Cortex of kidney (tissue), 1 donor: ENCODE measurements around the gene TMEM59L.

ENCODE experiments used
- DNase-seq: peaks from one replicate; lab custom pipeline; 2025; lab: John Stamatoyannopoulos, UW

TMEM59L gene

DNA sequence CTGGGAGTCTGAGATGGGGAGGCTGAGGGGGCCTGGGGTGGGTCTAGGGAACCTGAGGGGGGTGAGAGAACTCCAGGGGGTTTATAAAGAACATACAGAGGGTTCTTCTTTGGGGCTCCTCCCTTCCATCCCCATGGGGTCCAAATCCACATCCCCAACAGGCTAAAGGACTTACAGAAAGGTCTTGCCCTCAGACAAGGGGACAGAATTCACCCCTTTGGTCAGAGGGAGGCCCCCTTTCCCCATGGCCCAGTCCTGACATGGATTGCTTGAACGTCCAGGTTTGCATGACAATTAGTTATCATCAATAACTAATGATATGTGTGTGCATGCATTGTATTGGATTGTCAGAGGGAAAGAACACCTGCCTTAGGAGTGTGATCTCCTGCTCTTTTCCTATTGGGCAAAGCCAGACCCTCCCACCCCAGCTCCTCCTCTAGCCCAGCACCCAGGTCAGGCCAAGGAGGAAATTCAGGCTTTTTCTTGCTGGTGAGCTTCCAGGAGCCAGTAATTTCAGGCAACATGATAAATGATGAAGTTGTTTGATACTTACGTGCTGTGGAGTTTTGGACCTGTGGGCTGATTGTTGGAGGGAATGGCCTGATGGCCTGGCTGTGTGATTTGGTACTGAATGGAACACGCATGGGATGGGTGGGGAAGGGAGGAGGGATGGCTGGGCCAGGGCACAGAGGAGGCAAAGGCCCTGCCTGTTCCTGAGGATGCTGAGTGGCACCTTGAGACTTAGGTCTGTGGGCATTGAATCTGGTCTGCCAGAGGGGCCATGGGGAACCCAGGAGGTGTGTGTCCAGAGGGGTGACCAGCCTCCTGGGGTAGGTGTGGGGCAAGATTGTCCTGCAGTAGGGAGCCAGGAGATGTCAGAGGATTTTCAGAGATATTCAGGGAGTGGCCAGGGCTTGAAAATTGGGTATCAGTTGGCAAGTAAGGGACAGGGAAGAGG, 25.3 kb downstream of the TMEM59L start:
- no peak for DNase-seq

DNA sequence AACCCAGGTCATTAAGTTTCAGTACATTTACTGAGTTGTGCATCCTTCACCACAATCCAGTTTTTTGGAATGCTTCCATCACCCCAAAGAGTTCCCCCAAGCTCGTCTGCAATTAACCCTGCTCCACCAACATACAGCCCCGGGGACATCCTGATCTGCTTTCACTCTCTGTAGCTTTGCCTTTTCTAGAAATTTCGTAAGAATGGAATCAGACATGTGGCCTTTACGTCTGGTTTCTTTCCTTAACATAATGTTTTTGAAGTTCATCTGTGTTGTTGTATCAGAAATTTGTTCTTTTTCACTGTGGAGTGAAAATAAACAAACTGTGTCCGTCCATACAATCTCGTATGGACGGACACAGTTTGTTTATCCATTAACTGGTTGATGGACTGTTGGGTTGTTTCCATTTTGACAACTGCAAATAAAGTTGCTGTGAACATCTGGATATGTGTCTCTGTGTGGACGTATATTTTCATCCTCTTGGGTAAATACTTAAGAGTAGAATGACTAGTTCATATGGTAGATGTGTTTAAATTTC, 27.1 kb downstream of the TMEM59L start:
- no peak for DNase-seq

DNA sequence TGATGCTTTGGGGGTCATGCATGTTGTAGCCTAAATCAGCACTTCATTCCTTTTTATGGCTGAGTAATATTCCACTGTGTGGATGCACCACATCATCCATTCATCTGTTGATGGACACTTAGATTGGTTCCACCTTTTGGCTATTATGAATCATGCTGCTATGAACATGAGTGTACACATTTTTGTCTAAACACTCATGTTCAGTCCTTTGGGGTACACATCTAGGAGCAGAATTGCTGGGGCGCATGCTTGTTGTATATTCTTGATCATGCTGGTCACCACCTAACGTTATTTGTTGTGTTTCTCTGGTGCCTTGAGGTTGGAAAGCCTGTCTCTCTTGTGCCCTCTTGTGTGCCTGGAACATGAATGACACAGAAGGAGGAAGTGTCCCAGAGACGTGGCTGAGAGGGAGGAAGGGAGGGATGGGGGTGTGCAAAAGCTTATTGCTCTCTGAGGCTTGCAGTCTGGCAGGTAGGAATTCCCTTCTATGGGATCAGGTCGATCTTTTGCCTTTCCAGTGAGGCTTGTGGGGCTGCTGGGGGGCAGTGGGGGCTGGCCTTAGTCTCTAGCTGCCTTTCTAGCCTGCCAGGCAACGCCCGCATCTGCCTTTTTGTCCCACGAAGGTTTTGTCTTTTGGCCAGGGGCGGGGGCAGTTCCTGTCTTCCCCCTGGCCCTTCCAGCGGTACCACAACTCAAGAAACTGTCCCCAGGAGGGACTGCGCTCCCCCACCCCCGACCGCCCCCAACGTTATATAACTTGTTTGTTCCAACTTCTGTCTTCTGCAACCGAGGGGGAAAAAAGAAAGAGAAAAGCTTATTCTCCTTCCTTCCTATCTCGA, 31.7 kb downstream of the TMEM59L start:
- DNase-seq, result no peak

DNA sequence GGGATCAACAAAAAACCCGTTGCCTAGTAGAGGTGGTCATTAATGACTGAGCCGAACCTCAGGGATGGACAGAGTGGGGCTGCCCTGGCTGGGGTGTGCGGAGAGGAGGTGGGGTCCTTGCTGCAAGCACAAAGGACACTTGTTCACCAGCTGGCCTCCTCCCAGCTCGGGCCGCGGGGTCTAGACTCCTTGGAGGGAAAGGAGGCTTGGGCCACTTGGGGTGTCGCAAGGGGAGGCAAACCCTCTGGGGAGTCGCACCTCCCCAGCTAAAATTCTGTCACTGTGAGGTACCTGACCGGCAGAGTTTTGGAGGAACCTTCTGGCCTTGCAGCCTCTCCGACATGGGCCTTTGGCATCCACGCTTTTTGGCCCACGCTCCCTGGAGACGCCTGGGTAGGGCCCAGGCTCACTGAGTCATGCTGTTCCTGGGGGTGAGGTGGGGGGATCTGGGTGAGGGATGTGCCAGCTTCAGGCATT, 32.4 kb downstream of the TMEM59L start:
- DNase-seq, result no peak

DNA sequence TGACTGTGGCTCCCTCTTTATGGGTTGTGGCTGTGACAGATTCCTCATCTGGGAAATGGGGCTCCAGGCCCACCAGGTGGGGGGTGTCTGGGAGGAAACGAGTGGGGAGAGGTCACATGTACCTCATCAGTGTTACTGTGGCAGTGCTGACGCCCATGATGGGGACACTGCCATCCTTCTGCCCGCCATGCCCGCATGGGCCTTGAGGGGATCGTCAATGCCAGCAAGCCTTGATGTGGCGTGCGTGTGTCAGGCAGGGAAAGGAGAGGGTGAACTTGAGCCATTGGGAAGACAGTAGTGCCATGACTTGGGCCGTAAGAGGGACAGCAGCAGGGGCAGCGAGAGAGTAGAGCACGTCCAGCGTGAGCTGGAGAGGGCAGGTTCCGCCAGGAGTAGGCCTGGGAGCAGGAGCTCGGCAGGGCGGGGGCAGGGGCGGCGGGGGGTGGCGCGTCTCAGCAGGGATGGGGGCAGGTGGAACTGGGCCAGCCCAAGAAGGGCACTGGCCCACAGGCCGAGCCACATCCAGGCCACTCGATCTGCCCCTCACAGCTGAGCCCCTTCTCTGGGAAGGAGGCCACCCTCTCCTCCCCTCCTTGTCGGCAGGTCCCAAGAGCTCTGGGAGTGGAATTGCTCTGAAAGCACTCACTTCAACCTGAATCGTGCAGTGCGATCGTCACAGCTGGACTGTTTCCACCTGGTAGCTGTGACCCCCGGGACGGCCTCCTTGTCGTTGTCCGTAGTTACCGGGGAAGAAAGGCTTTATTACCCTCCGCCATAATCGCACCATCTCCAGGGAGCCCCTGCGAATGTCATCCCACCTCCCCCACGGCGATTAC, 34.1 kb downstream of the TMEM59L start:
- DNase-seq, result no peak

DNA sequence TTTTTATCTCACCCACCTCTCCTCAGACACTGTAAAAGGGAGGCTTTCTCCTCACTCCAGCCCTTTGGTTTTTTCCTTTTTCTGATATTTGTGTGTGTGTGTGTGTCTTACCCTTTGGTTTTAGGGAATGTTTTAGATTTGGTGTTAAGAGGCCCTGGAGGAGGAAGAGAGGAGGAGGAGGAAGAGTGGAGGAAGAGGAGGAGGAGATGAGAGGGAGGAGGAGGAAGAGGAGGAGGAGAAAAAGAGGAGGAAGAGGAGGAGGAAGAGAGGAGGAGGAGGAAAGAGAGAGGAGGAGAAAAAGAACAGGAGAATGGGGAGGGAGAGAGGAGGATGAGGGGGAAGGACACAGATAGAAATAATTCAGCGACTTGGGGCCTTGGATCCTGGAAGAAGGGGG, 34.7 kb downstream of the TMEM59L start:
- DNase-seq, result no peak

DNA sequence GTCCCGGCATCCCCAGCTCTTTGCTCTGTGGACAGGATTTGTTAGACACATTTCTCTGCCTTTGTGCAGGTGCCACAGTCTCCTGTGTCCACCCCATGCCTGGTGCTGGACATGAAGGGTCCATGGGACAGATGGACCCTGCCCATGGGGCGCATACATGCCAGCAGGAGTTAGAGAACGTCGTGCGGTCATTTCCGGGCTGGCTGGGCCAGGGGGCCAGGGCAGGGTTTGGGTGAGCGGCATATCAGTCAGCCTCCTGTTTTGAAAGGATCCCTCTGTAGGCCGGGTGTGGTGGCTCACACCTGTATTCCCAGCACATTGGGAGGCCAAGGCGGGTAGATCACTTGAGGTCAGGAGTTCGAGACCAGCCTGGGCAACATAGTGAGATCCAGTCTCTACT, 35.1 kb downstream of the TMEM59L start:
- DNase-seq, result no peak

DNA sequence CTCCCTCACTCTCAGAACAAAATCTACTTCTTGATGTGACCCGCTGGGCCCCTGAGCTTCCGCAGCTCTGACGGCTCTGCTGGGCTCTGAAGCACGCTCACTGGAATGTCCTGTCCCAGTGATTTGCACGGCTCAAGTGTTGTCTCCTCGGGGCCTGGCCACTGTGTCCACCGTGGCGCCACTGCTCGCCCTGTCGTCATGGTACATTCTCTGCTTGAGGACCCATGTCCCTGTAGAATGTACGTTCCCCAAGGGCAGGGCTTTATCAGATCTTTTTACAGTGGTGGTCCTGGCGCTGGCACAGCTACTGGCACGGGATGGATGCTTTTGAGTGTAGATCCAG, 36.3 kb downstream of the TMEM59L start:
- no peak for DNase-seq

DNA sequence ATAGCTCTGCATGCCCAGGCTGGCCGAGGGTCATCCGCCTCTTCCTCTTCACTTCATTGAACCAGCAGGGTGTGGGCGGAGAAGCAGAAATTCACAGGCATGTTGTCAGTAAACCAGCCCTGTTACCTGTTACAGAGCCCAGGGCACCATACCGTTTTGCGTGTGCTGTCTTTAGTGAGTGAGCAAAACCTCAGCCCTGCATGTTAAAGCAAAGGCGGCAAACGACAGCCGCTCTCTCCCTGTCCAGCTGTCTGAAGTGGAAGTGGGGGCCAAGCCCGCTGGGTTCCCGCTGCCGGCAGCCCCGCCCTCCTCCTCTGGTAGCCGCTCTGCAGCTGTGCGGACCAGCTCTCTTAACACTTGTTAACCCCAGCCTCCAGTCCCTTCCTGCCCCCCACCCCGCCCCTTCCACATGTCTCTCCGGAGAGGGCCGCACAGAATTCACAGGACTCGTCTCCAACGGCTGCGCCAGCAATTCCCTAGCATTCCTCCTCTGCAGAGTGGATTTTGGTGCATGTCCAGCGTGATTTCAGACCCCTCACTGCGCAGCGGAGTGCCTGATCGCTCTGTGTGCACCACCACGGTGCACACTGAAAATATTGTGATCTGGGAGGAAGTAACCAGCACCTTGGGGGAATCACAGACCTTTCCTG, 36.8 kb downstream of the TMEM59L start:
- DNase-seq, result no peak

DNA sequence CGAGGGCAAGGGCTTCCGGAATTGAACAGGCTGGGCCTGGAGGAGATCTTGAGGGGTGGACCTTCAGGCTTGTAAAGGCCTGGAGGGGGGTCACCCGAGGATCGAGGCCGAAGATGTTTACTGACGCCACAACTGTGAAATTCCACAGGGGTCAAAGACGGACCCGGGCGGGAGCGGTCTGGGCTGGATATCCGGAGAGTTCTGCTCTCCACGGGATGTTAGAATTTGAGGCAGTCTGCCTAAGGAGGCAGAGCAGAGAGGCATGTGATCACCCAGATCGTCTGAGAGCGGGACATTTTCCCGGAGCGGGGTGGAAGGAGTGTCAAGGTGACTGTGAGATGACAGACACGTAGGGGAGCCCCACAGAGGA, 37.3 kb downstream of the TMEM59L start:
- DNase-seq, result no peak

DNA sequence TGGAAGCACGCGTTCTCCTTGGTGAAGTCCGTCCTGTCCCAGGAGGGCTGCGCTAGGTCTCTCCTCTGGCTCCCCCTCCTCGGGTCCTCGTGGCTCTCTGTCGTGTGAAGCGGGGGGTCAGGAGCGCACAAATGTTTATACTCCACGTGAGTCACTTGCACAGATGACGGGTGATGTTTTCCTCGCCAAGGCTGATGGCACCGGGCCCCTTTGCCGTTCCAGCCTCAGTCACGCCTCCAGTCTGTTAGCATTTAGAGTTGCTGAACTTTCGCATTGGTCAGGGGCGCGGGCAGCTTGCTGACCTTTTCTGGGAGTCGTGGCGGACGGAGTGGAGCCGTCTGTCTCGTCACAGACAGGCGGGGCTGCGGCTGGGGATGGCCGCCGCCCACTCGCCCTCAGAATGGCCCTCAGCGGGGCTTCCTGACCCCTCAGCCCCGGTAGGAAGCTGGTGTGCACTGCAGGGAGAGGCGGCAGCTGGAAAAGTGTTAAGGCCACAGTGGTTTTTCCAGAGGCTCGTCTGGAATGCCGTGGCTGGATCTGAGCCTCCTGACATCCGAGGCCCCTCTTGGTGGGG, 37.9 kb downstream of the TMEM59L start:
- DNase-seq, result no peak

DNA sequence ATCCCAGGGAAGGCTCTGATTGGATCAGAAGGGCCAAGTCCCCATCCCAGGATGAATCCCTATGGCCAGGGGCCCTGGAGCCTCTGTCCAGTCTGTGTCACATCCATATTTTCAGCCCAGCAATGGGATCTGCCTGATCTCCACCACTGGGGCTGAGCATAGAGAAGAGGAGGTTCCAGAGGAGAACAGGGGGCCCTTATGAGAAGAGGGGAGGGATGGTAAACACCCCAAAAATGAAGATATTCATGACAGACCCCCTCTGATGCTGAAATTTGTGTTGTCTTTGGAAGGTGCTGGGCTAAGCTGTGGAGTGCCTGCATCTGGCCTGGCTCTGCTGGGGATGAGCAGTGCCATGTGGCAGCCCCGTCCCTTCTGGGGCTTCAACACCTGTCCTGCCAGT, 38.6 kb downstream of the TMEM59L start:
- DNase-seq, result no peak

DNA sequence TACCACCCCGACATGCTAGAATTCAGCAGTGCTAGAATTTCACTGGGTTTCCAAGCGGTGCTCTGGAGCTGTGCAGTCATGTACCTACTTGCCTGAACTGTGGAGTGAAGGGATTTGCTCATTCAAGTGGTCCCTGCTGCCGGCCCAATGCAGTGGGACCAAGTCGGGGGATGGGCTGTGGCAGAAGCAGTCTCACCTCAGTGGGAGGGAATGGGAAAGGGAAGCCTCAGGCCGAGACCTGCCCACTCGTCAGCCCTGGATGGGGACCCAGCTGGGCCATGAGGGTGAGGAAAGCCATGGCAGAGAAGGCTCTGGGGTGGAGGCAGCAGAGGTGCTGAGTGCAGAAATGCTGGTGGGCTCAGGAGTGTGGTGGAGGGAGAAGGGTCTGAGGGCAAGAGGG, 39.1 kb downstream of the TMEM59L start:
- DNase-seq, result no peak

DNA sequence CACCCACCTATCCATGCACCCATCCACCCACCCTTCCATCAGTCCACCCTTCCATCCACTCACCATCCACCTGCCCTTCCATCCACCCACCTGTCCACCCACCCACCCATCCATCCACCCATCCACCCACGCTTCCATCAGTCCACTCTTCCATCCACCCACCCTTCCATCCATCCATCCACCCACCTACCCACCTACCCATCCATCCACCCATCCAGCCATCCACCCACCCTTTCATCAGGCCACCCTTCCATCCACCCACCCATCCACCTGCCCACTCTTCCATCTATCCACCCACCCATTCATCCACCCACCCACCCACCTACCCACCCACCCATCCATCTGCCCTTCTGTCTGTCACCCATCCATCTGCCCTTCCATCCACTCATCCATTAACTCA, 41.2 kb downstream of the TMEM59L start:
- no peak for DNase-seq

DNA sequence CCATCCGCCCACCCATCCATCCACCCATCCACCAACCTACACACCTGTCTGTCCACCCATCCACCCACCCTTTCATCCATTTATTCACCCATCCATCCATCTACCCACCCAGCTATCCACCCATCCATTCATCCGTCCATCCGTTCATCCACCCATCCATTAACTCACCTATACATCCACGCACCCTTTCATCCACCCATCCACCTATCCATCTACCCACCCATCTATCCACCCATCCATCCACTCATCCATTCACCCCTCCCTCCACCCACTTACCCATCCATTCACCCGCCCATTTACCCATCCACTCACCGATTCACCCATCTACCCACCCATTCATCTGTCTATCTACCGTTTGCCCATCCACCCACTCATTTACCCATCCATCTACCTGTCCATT, 41.8 kb downstream of the TMEM59L start:
- no peak for DNase-seq

DNA sequence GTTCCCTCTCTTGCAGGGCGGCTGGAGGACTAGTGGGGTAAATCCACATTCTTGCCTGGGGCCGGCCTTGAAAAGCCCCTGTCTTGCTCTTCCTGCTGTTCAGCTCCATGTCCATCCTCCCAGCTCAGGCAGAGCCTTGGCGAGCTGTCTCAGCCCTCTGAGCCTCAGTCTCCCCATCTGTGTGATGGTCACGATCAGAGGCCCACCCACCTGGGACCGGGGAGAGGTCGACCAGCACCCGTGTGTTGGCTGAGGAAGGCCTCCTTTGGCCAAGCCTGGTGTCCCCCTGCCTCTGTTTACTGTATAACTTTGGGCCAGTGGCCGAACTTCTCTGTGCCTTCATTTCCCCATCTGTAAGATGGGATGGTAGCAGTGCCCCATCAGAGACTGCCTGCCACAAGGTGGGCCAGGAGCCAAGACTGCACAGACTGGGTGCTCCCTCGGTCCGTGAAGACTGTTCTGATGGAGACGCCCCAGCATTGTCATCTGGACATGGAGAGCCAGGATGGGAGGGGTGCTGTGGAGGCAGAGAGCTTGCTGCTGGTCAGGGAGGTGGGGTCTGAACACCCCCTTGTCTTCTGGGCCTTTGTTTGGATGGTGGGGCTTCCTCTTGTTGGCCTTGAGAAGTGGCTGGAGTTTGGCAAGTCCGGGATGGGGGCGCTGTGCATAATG, 42.6 kb downstream of the TMEM59L start:
- DNase-seq, result no peak

DNA sequence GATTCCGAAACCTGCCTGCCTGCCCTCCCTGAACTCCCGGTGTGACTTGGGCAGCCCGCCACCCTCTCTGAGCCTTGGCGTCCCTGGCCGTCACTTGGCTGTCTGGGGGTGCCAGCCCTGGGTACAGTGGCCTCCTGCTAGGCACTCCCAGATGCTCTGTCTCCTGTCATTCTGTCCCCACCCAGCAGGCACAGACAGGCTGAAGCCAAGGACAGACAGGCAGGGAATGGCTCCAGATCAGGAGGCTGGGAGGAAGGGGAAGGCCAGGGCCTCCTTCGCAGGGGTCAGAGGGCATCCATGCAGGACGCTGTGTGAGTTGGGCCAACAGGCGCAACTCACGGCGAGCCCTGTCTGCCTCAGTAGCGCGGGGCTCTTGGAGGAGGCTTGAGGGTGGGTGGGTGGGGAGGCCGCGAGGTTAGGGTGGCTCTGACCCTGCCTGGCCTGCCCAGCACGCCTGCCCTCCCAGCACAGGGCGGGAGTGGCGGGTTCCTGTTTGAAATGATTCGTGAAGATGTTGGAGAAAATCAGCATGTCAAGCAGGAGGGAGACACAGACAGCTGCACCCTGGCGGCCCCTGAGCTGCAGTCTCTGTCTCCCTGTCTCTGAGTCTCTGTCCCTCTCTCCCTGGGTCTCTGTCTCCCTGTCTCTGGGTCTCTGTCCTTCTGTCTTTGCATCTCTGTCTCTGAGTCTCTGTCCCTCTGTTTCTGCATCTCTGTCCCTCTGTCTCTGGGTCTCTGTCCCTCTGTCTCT, 43.8 kb downstream of the TMEM59L start:
- no peak for DNase-seq

DNA sequence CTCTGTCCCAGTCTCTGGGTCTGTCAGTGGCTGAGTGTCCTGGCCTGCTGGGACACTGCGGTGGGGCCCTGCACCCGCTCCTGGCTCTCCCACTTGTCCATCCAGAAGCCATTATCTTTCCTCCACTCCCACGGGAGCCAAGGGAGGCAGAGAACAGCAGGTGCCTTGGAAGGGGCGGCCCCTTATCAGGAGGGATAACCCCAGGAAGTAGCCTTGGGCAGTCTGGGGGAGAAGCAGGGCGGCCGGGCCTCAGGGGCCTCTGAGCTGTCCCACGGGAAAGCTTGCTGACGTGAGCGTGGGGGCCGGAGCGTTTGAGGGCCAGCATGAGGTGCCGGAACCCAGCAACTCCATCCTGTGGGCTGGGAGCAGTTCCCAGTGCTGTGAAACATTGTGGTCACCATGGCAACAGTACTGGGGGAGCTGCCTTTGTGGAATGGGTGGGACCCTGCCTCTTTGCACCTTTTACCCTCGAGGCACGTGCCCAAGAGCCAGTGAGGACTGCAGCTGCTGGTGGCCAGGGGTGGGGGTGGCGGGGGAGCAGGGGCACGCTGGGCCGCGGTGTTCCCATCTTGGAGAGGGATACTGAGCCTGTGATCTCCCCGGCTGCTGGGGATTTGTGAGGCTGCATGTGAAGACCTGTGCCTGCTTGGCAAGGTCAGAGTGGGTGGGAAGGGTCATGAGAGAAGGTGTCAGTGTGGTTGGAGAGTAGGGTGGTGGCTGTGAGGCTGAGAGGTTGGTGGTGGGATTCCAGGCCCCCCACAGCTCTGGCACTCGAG, 45.1 kb downstream of the TMEM59L start:
- DNase-seq, result no peak

DNA sequence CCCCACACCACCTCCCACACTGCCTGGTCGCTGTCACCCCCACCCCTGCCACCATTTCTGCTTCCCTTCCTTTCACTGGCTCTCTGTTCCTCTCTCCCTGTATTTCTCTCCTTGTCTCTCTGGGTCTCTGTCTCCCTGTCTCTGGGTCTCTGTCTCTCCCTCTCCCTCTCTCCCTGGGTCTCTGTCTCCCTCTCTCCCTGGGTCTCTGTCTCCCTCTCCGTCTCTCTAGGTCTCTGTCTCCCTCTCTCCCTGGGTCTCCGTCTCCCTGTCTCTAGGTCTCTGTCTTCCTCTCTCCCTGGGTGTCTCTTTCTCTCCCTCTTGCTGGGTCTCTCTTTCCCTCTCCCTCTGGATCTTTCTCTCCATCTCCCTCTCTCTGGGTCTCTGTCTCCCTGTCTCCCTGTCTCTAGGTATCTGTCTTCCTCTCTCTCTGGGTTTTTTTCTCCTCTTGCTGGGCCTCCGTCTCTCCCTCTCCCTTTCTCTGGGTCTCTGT, 45.7 kb downstream of the TMEM59L start:
- no peak for DNase-seq
